Gastroesophageal sphincter (tissue), 4 donors: Measurements from ENCODE around the gene SPON1. TPM values are rescaled to one million over a fixed set of nuclear protein-coding genes. Genes with fewer than 3 reads are reported as not detected.

Experiments
- ATAC-seq: fragments of 150-250 bp; one replicate; pipeline ENCODE4 v1.9.1; 2016; ENCODE audit warnings: mild to moderate bottlenecking, moderate library complexity
- H3K27ac ChIP-seq, 4 donors: fragments of 200-600 bp; sonication (generic) in 3 of 4; 1 replicate in 3 of 4; 2 replicates in 1 of 4; pipeline ENCODE4 v1.5.1; 2016 to 2019
- H3K27me3 ChIP-seq: fragments of 200-600 bp; sonication (generic); one replicate; pipeline ENCODE4 v1.5.1; 2019
- H3K36me3 ChIP-seq, 2 donors: fragments of 200-600 bp; sonication (generic); one replicate each; pipeline ENCODE4 v1.5.1; 2019; ENCODE audit warnings: control low read depth in 1 of 2
- H3K4me1 ChIP-seq, 3 donors: fragments of 200-600 bp; sonication (generic); 1 replicate in 2 of 3; 2 replicates in 1 of 3; pipeline ENCODE4 v1.5.1; 2016 to 2019; ENCODE audit warnings: control low read depth in 2 of 3
- H3K4me3 ChIP-seq, 2 donors: fragments of 200-600 bp; sonication (generic); one replicate each; pipeline ENCODE4 v1.5.1; 2019; ENCODE audit warnings: mild to moderate bottlenecking in 1 of 2, moderate library complexity in 1 of 2
- H3K9me3 ChIP-seq, 3 donors: fragments of 200-600 bp; sonication (generic); one replicate each; pipeline ENCODE4 v1.5.1; 2017 to 2019; ENCODE audit warnings: control low read depth in 2 of 3
- CTCF ChIP-seq, 4 experiments: fragments of 200-600 bp in 2 of 4; fragments of 450-650 bp in 2 of 4; sonication (generic) in 1 of 4; IDR thresholded peaks; one replicate each; pipeline ENCODE4 v1.5.1; 2017 to 2019; ENCODE audit warnings: antibody characterized with exemption in 4 of 4, mild to moderate bottlenecking in 2 of 4, moderate library complexity in 2 of 4
- EP300 ChIP-seq: sonication (generic); formaldehyde crosslinking; IDR thresholded peaks from one replicate; pipeline ENCODE4 v1.6.1; 2017; ENCODE audit warnings: antibody characterized with exemption, mild to moderate bottlenecking
- POLR2A ChIP-seq, 2 donors: fragments of 450-650 bp; IDR thresholded peaks; one replicate each; pipeline ENCODE4 v1.6.1; 2017; ENCODE audit warnings: antibody characterized with exemption in 2 of 2, mild to moderate bottlenecking in 2 of 2, moderate library complexity in 1 of 2
- POLR2AphosphoS5 ChIP-seq: sonication (generic); formaldehyde crosslinking; IDR thresholded peaks from one replicate; pipeline ENCODE4 v1.6.1; 2017; ENCODE audit warnings: antibody characterized with exemption
- WGBS, 2 donors: methylation state at CpG; one replicate each; pipeline ENCODE4 v1.1.5; 2018; ENCODE audit warnings: low coverage in 1 of 2; 5-methylcytosine and 5-hydroxymethylcytosine counted together
- total RNA-seq, 4 donors: library from RNA; depleted of rRNA; stranded (reverse); fragments of >200 nt; gene quantifications; one replicate each; pipeline ENCODE4 v1.1.0, GENCODE V29; 2016

SPON1 gene
- total RNA-seq, 4 donors from 2014 or later: 11.0 to 121 (median 64.6) TPM

GRCh38 chr11:14101388-14101787, 138.9 kb downstream of the SPON1 start:
- H3K9me3 ChIP-seq: no peaks in the 10 kb centered on the region
- peaks cover 0 to 11% (median 0%) of the 10 kb centered on the region in 3 donors for H3K4me1 ChIP-seq
- TF ChIP-seq EP300 (no peak), POLR2AphosphoS5 (no peak)
- H3K4me3 ChIP-seq: no peak overlapping the region
- no peak overlapping the region for H3K27ac ChIP-seq
- H3K36me3 ChIP-seq: no peaks in the 10 kb centered on the region
- ATAC-seq: no peak
- no peaks in the 10 kb centered on the region for H3K27me3 ChIP-seq

- WGBS, 2 donors: 84 to 100% methylated on average over 3 to 4 of the region's 4 CpGs
- no peaks in the 10 kb centered on the region for H3K36me3 ChIP-seq
- TF ChIP-seq EP300 (no peak), POLR2AphosphoS5 (no peak), POLR2A (IDR thresholded peaks at IDR 0.05) (no peak), CTCF (IDR thresholded peaks at IDR 0.05) (no peak)
- H3K27me3 ChIP-seq: no peaks in the 10 kb centered on the region
- H3K27ac ChIP-seq: no peak overlapping the region
- peaks cover 0 to 18% (median 0%) of the 10 kb centered on the region in 3 donors for H3K4me1 ChIP-seq
- H3K4me3 ChIP-seq: no peak overlapping the region
- ATAC-seq: no peak
- no peaks in the 10 kb centered on the region for H3K9me3 ChIP-seq
Observed at GRCh38 chr11:14102766-14103165, 140.2 kb downstream of the SPON1 start.

GRCh38 chr11:14105446-14105845, 142.9 kb downstream of the SPON1 start:
- H3K27ac ChIP-seq: no peak overlapping the region
- no peaks in the 10 kb centered on the region for H3K36me3 ChIP-seq
- 44 to 71% methylated on average over 1 of the region's 1 CpG for WGBS, 2 donors
- H3K4me1 ChIP-seq: peaks cover 0 to 32% (median 0%) of the 10 kb centered on the region in 3 donors
- no peak for ATAC-seq
- TF ChIP-seq CTCF (IDR thresholded peaks at IDR 0.05) (no peak), POLR2AphosphoS5 (no peak), EP300 (no peak), POLR2A (IDR thresholded peaks at IDR 0.05) (no peak)
- H3K9me3 ChIP-seq: no peaks in the 10 kb centered on the region
- H3K27me3 ChIP-seq: no peaks in the 10 kb centered on the region
- no peak overlapping the region for H3K4me3 ChIP-seq

- no peak for TF ChIP-seq POLR2A (IDR thresholded peaks at IDR 0.05)
- TF ChIP-seq EP300: no peak
- peak; percentile 30 for TF ChIP-seq POLR2AphosphoS5
- no peak for TF ChIP-seq CTCF (IDR thresholded peaks at IDR 0.05)
- H3K4me3 ChIP-seq: no peak overlapping the region
- WGBS, 2 donors: 44 to 48% methylated on average over 4 to 5 of the region's 5 CpGs
- no peaks in the 10 kb centered on the region for H3K9me3 ChIP-seq
- no peak for ATAC-seq
- H3K4me1 ChIP-seq: peaks cover 0 to 43% (median 0%) of the 10 kb centered on the region in 3 donors
- H3K27me3 ChIP-seq: no peaks in the 10 kb centered on the region
- H3K27ac ChIP-seq: no peak overlapping the region
- no peaks in the 10 kb centered on the region for H3K36me3 ChIP-seq
Observed at GRCh38 chr11:14106303-14107049, 144.0 kb downstream of the SPON1 start.

GRCh38 chr11:14107050-14107430, 144.5 kb downstream of the SPON1 start:
- Histone ChIP-seq H3K36me3 (no peaks in the 10 kb centered on the region), H3K9me3 (no peaks in the 10 kb centered on the region), H3K27me3 (no peaks in the 10 kb centered on the region), H3K27ac (no peak overlapping the region), H3K4me3 (no peak overlapping the region), H3K4me1 (peaks cover 0 to 48% (median 0%) of the 10 kb centered on the region in 3 donors)
- 68 to 100% methylated on average over 3 to 4 of the region's 4 CpGs for WGBS, 2 donors
- ATAC-seq: no peak
- TF ChIP-seq CTCF (IDR thresholded peaks at IDR 0.05): no peak
- TF ChIP-seq POLR2AphosphoS5: no peak
- TF ChIP-seq EP300: no peak
- TF ChIP-seq POLR2A (IDR thresholded peaks at IDR 0.05): no peak
